ENCODE data around the gene CRIP2.

The CRIP2 gene

DNA sequence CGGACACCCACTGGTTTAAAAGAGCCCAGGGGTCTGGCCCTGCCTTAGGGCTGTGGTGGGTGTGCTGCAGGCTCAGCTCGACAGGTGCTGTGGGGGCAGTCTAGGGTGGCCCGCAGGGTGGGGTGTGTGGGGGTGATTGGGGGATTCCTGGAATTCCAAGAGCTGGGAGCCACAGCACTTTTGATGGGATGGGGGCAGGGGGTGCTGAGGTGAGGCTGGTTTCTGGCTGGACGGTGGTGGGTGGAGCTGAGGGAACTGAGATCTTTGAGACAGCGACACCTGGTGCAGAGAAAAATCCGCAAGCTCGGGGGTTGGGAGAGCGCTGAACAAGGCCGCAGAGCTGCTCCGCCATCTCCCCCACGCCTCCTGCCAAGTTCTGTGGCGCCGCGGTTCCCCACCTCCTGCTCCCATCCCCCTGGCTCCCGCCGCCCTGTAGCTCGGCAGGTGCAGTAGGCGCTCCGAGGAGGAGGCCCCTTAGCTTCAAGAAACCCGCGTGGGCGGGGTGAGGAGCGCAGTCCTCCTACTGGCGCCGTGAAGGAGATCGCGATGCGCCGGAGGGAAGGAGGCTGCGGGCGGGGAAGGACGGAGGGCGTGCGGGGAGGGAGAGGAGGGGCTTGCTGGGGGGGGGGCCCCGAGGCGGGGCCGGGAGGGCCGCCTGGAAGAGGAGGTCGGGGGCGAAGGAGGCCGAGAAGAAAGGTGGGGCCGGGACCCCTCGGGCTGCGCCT, 15.1 kb downstream of the CRIP2 start:
- DNase-seq: peak; percentile 98

- no peak for DNase-seq
Measured at GRCh38 chr14:105490267-105490571, 15.6 kb downstream of the CRIP2 start.

DNA sequence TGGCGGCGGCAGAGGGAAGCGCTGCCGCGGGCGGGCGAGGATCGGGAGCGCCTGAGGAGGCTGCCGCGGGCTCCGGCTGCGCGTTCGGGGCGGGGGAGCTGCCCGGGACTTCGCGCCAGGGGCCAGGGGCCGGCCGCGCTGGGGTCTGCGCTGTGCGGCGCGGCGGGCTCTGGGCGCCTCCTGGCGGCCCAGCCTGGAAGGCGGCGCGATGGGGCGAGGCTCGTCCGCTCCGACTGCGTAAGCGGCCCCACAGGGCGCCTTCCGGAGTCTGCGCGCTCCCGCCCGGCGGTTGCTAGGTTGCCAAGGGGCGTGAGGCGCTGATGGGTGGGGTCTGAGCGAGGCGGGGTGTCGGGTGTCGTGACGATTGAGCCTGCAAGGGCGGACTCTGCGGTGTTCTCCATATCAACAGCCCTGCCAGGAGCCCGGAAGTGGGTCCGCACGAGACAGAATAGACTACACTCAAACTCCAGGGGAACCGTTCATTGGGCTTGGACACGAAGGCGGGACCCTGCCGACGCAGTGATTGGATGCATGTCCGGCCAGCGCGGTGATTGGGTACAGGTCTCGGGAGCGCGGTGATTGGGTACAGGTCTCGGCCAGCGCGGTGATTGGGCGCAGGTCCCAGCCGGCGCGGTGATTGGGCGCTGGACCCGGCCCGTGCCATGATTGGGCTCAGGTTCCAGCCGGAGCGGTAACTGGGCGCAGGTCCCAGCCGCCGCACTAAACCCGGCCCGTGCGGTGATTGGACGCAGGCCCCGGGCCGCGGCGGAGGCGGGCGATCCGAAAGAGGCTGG, 16.1 kb downstream of the CRIP2 start, which contains the start of gene TEDC1:
Gene TEDC1 (plus strand): TSS at position 675 of the 794 bp plus-strand sequence. CDS start 130 bp downstream, outside the sequence.
- DNase-seq: peak; percentile 100

DNA sequence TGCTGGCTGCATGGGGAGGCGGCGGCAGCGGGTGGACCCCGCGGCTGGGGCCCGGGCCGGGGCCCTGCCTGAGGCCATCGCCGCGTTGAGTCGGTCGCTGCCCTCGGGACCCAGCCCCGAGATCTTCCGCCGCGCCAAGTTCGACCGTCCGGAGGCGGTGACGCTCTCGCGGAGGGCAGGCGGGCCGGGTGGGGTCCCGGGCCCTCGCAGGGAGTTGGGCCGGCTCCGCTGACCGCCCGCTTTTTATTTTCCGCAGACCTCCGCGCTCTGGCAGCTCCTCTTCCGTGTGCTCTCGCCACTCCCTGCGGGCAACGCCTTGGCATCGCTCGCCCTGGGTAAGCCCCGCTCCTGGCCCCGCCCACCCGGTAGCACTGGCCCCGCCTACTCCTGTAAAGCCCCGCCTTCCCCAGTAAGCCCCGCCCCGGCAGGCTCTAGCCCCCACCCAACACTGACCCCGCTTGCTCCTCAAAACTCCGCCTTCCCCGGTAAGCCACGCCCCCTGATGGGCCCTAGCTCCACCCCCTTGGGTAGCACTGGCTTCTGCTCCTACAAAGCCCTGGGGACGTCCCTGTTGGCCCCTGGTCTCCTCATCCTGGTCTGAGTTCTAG, 16.8 kb downstream of the CRIP2 start:
- DNase-seq: peak; percentile 67

- DNase-seq: no peak
Measured at GRCh38 chr14:105492031-105492970, 17.7 kb downstream of the CRIP2 start.

- no peak for DNase-seq
Measured at GRCh38 chr14:105492971-105493871, 18.6 kb downstream of the CRIP2 start.

- DNase-seq: peak; percentile 26
Measured at GRCh38 chr14:105493921-105494605, 19.4 kb downstream of the CRIP2 start.

DNA sequence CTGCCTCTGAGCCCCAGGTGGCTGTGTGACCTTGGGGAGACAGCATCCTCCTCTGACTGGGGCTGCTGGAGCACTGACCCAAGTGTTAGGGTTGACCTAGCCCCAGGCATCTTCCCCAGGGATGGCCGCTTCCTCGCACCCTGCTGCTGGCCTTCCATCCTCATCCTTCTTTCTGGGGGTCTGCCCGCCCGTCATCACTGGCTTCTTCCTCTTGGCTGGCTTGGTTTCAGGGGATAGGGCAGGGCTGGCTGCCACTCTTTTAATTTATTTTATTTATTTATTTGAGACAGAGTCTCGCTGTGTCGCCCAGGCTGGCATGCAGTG, 19.9 kb downstream of the CRIP2 start:
- no peak for DNase-seq

DNA sequence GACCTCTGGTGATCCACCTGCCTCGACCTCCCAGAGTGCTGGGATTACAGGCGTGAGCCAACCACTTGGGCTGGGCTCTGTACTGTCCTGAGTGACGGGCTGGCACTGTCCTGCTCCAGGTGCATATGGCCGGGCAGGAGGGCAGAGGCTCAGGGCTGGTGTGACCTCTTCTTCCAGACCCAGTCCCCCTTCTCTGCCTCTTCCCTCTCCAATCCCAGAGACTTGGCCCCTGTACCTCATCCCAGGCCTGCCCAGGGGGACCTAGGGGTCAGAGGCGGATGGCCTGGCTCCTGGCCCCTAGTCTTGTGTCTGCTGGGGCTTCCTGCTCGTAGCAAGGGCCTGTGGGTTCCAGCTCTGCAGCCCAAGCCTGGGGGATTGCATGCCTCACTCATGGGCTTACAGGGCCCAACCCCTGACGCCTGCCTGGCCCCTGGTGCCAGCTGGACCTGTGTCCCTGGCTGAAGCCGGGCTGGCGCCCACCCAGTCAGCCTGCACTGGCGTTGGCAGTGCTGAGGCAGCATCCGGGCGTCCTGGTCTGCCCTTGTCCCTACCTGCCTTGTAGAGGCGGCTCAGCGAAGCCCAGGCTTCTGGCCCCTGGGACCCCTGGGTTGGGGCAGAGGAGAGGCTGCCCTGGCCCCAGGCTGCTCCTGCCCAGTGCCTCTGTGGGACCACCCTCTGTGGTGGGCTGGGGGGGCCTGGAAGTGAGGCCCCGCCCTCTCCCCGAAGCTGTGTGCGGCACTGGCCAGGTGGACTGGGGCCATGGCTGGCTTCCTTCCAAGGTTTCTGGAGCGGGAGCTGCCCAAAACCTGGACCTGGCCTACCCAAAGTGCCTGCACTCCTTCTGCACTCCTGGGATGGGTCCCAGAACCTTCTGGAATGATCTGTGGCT, 20.7 kb downstream of the CRIP2 start:
- DNase-seq: no peak

DNA sequence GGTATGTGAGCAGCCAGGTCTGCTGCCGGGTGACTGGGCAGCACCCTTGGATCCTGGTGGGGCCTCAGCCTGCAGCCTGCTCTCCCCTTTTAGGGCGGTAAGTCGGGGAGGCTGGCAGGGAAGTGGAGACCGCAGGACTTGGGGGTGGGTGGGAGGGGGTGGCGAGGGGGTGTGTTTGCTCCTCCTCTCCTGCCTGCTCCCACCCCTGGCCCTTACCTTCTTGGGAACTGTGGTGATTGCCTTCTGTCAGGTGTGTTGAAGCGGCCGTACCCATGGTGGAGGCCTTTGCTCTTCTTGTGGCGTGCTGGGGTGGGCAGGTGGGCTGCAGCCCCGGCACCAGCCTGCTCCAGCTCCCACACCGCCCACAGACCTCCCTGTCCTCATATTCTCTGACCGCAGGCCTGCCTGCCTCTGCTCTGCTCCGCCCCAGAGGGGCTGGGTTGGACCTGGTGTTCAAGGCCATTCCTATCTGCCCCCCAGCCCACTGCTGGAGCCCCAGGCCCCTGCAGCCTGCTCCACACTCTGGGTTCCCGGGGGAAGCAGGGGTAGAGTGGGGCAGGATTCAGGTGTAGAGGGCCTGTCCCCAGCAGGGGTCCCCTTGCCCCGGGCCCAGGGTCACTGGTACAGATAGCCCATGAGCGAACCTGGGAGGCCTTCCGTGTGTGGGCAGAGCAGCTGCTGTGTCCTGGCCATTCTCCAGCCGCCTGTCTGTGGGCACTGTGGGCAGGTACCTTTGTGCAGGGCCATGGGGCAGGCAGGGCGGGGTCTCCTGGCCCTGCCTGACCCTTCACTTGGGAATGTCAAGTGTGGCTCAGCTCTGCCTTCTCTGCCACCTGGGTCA, 21.6 kb downstream of the CRIP2 start:
- DNase-seq: no peak

- no peak for DNase-seq
Measured at GRCh38 chr14:105496831-105497591, 22.4 kb downstream of the CRIP2 start.

DNA sequence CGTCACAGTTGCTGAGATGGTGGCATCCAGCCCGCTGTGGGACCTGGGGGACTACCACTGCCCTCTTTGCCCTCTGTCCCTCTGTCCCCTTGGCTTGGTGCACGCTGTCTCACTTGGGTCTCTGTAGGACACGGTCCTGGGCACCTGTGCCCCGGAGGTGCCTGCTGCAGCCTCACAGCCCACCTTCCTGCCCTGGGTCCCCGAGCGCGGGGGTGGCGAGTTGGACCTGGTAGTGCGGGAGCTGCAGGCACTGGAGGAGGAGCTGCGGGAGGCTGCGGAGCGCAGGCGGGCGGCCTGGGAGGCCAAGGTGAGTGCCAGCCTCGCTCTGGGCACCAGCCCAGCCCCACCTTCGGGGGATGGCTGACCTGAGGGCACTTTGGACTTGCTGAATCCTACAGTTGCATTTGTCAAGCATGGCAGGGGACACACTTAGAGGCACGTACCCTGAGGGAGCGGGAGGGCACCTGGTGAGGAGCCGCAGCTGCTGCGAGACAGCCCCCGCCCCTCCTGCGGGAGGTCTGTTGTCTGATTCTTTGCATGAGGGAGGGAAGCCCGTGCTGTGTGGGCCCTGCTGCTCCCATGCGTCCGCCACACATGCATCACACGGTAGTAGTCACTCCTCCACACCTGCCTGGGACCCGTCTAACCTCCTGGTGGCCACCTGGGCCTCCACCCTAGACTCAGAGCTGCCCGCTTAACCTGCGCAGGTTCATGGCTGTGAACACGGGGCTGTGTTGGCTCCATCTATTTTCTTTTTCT, 23.2 kb downstream of the CRIP2 start:
- DNase-seq: no peak

- no peak for DNase-seq
Measured at GRCh38 chr14:105498430-105499255, 24.0 kb downstream of the CRIP2 start.

DNA sequence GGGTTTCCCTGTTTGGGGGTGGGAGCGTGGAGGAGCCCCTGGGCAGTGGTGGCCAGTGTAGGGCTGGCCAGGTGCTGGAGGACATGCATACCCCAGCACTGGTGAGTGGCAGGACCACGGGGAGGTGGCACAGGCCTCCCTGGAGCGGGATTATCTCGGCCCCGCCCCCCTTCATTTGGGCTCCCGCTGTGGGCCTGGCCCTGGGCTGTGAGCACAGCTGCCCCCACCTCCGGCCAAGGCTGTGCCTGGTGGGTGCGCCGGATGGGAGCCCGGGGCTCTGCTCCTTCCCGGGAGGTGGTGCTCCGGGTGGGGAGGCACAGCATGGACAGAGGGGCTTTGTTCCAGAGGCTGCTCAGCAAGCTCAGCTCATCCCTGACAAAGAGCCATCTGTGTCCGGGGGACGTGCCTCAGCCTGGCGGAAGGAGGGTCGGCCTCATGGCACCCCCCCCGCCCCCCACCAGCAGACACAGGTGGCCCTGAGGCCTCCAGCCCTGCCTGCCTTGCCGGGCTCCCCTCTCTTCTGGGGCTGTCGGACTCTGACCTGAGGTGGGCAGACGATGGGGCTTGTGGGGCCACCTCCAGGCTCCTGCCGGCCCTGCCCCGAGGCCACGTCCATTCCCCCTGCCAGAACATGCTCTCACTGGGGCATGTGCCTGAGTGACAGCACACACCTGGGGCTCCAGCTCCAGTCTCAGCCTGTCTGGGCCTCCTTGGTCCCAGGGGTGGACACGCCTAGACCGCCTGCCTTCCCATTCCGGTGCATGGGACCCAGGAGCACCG, 24.8 kb downstream of the CRIP2 start:
- DNase-seq: no peak

DNA sequence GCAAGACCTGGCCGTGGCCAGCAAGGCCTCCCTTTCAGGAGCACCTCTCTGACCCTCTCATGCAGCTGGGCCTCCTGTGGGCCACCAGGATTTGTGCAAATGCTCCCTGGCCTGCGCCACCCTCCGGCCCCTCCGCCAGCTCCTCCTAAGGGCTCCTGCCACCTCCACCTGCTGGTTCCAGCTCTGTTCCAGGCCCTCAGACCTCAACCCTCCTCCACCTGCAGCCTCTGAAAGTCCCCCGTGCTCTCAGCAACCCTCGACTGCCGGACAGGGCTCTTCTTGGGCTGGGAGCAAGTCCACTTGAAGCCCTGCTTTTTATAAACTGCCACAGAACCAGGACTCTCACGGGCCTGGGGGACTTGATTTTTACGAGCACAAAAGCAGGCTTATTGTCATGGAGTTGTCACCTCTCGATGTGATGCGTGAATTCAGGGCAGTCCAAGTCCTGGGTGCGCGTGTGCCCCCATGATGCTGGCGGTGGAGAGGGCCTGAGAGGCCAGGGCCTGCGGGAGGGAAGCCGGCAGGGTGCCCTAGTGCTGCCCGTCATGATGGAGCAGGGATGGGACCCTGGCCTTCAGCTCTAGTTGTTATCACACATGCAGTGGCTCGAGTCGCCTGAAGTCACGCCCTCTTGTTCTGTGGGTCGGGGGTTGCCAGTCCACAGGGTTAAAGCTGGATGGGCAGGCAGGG, 25.6 kb downstream of the CRIP2 start:
- no peak for DNase-seq
